ENCODE measurements around the gene NHLRC2. TPM values are rescaled to one million over a fixed set of nuclear protein-coding genes. Genes with fewer than 3 reads are reported as not detected.

The NHLRC2 gene
- polyA plus RNA-seq, 3 donors, result 2.8 to 6.9 (median 5.3) TPM

DNA sequence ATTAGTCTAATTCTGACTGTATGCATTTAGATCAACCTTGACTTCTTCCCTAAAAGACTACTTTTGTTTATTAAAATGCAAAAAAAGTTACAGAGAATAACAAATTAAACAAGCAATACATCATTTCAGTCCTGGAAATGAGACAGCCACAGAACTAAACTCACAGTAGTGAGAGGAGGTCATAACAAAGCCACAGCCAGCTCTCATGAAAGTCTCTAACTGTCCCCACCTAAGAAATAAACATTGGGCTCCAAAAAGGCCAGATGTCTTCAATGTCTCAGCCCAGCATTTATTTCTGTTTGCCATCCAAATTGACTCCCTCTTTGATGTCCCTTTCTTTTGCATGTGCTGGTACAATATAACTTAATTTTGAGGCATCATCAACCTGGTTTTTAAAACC lies 74.4 kb downstream of the NHLRC2 start:
- H3K36me3 Mint-ChIP-seq, result no peaks in the 10 kb centered on the region
- Histone ChIP-seq H3K27me3 (ENCODE audit: control insufficient read depth in 2 of 2, insufficient read depth in 2 of 2, low read length in 2 of 2) (no peaks in the 10 kb centered on the region), H4K20me1 (ENCODE audit: insufficient read depth, low read length) (no peaks in the 10 kb centered on the region), H3K4me3 (replicated peaks in 1 of 3; ENCODE audit: low read depth in 2 of 3, low read length in 3 of 3) (no peak overlapping the region), H3K36me3 (replicated peaks in 1 of 2; ENCODE audit: control insufficient read depth in 1 of 2, insufficient read depth in 2 of 2, low read length in 2 of 2) (no peaks in the 10 kb centered on the region), H3K79me2 (ENCODE audit: insufficient read depth, low read length) (no peaks in the 10 kb centered on the region), H3K27ac (ENCODE audit: low read depth in 1 of 2, low read length in 2 of 2) (no peak overlapping the region), H3K9ac (ENCODE audit: insufficient read depth, low read length, poor library complexity, severe bottlenecking) (no peak overlapping the region), H2AFZ (ENCODE audit: insufficient read depth, low read depth, low read length, poor library complexity, severe bottlenecking) (no peak overlapping the region), H3K4me1 (ENCODE audit: control insufficient read depth in 1 of 2, insufficient read depth in 2 of 2, low read length in 2 of 2) (no peaks in the 10 kb centered on the region), H3K4me2 (replicated peaks; ENCODE audit: extremely low read depth, low read length, poor library complexity, severe bottlenecking) (no peak overlapping the region), H3K9me3 (replicated peaks in 1 of 2; ENCODE audit: control insufficient read depth in 1 of 2, insufficient read depth in 1 of 2, low read length in 2 of 2) (peaks cover 9 to 15% of the 10 kb centered on the region in 2 donors)
- H3K4me3 Mint-ChIP-seq, result no peak overlapping the region
- DNase-seq, result no peak
- no peak overlapping the region for H3K27ac Mint-ChIP-seq
- peaks cover 9% of the 10 kb centered on the region for H3K4me1 Mint-ChIP-seq
- H3K27me3 Mint-ChIP-seq (ENCODE audit: low read depth in 3 of 3), result peaks cover under 1 to 3% (median 3%) of the 10 kb centered on the region in 3 donors
- TF ChIP-seq CTCF (IDR thresholded peaks at IDR 0.05), result no peak
- peaks cover 2 to 28% (median 17%) of the 10 kb centered on the region in 7 donors for H3K9me3 Mint-ChIP-seq
- intact Hi-C loops (cut with micrococcal nuclease), result no loop called here

- Mint-ChIP-seq H3K36me3 (no peaks in the 10 kb centered on the region), H3K27ac (no peak overlapping the region), H3K27me3 (ENCODE audit: low read depth in 3 of 3) (peaks cover under 1 to 3% (median 3%) of the 10 kb centered on the region in 3 donors), H3K4me1 (peaks cover 9% of the 10 kb centered on the region), H3K9me3 (peaks cover 0 to 23% (median 12%) of the 10 kb centered on the region in 7 donors), H3K4me3 (no peak overlapping the region)
- no peak overlapping the region for H3K9ac ChIP-seq (ENCODE audit: insufficient read depth, low read length, poor library complexity, severe bottlenecking)
- no peaks in the 10 kb centered on the region for H3K79me2 ChIP-seq (ENCODE audit: insufficient read depth, low read length)
- DNase-seq, result no peak
- no peaks in the 10 kb centered on the region for H3K36me3 ChIP-seq (replicated peaks in 1 of 2; ENCODE audit: control insufficient read depth in 1 of 2, insufficient read depth in 2 of 2, low read length in 2 of 2)
- intact Hi-C loops (cut with micrococcal nuclease), result no loop called here
- WGBS (ENCODE audit: insufficient coverage), result 78% methylated on average over 5 of the region's 6 CpGs
- no peak overlapping the region for H3K27ac ChIP-seq (ENCODE audit: low read depth in 1 of 2, low read length in 2 of 2)
- no peaks in the 10 kb centered on the region for H4K20me1 ChIP-seq (ENCODE audit: insufficient read depth, low read length)
- no peak overlapping the region for H2AFZ ChIP-seq (ENCODE audit: insufficient read depth, low read depth, low read length, poor library complexity, severe bottlenecking)
- H3K4me2 ChIP-seq (replicated peaks; ENCODE audit: extremely low read depth, low read length, poor library complexity, severe bottlenecking), result no peak overlapping the region
- H3K4me1 ChIP-seq (ENCODE audit: control insufficient read depth in 1 of 2, insufficient read depth in 2 of 2, low read length in 2 of 2), result no peaks in the 10 kb centered on the region
- TF ChIP-seq CTCF (IDR thresholded peaks at IDR 0.05), result no peak
- H3K9me3 ChIP-seq (replicated peaks in 1 of 2; ENCODE audit: control insufficient read depth in 1 of 2, insufficient read depth in 1 of 2, low read length in 2 of 2), result peaks cover 6 to 11% of the 10 kb centered on the region in 2 donors
- H3K27me3 ChIP-seq (ENCODE audit: control insufficient read depth in 2 of 2, insufficient read depth in 2 of 2, low read length in 2 of 2), result no peaks in the 10 kb centered on the region
- no peak overlapping the region for H3K4me3 ChIP-seq (replicated peaks in 1 of 3; ENCODE audit: low read depth in 2 of 3, low read length in 3 of 3)
These were observed 75.1 kb downstream of the NHLRC2 start for GRCh38 chr10:113929522-113929921.

Measured in CD14-positive monocyte (primary cell).